Fibroblast of lung (primary cell): ENCODE results near the gene NDUFS5. TPM values are rescaled to one million over a fixed set of nuclear protein-coding genes. Genes with fewer than 3 reads are reported as not detected.

ENCODE experiments used
- DNase-seq, 2 donors: peaks; one replicate each; pipeline versions ENCODE4 v3.0.0 to v3.0.0-alpha.2; 2010; ENCODE audit warnings: low read depth in 2 of 2
- H2AFZ ChIP-seq: 2 replicates; pipeline ENCODE4 v1.5.1; 2012; ENCODE audit warnings: low read length, control low read depth, inconsistent platforms
- H3K27ac ChIP-seq: 2 replicates; pipeline ENCODE4 v1.5.1; 2011; ENCODE audit warnings: low read length, control low read depth; ENCODE audit not compliant: insufficient read depth
- H3K27me3 ChIP-seq: 2 replicates; pipeline ENCODE4 v1.5.1; 2011; ENCODE audit warnings: mild to moderate bottlenecking, low read length; ENCODE audit not compliant: control insufficient read depth, insufficient read depth
- H3K36me3 ChIP-seq: 2 replicates; pipeline ENCODE4 v1.5.1; 2011; ENCODE audit warnings: low read length; ENCODE audit not compliant: control insufficient read depth, insufficient read depth
- H3K4me1 ChIP-seq: 2 replicates; pipeline ENCODE4 v1.5.1; 2011; ENCODE audit warnings: low read length; ENCODE audit not compliant: control insufficient read depth, insufficient read depth; ENCODE audit errors: extremely low read depth
- H3K4me2 ChIP-seq: 2 replicates; pipeline ENCODE4 v1.5.1; 2011; ENCODE audit warnings: low read length, control low read depth; ENCODE audit not compliant: insufficient read depth; ENCODE audit errors: extremely low read depth
- H3K4me3 ChIP-seq, 4 experiments: fragments of 200-600 bp in 1 of 4; sonication (generic) in 1 of 4; replicated peaks in 1 of 4; 2 replicates each; pipeline ENCODE4 v1.5.1; 2011 to 2016; ENCODE audit warnings: low read length in 4 of 4, low read depth in 3 of 4, mild to moderate bottlenecking in 3 of 4, control low read depth in 2 of 4, inconsistent platforms in 1 of 4, mixed read lengths in 1 of 4; ENCODE audit not compliant: insufficient read depth in 1 of 4; ENCODE audit errors: control extremely low read depth in 1 of 4
- H3K79me2 ChIP-seq: 2 replicates; pipeline ENCODE4 v1.5.1; 2012; ENCODE audit warnings: mild to moderate bottlenecking, low read length, inconsistent platforms; ENCODE audit not compliant: control insufficient read depth, insufficient read depth
- H3K9ac ChIP-seq: 2 replicates; pipeline ENCODE4 v1.5.1; 2011; ENCODE audit warnings: mild to moderate bottlenecking, low read length, control low read depth; ENCODE audit not compliant: insufficient read depth
- H3K9me3 ChIP-seq: 2 replicates; pipeline ENCODE4 v1.5.1; 2012; ENCODE audit warnings: low read depth, low read length; ENCODE audit not compliant: control insufficient read depth, insufficient read depth
- H4K20me1 ChIP-seq: 2 replicates; pipeline ENCODE4 v1.5.1; 2011; ENCODE audit warnings: low read length; ENCODE audit not compliant: control insufficient read depth, insufficient read depth; ENCODE audit errors: extremely low read depth
- EZH2 ChIP-seq: IDR thresholded peaks from 2 replicates; pipeline ENCODE4 v1.5.1; 2012; ENCODE audit warnings: low read length, control low read depth, mild to moderate bottlenecking; ENCODE audit errors: missing control alignments
- polyA plus RNA-seq, 2 donors: library from polyadenylated mRNA; depleted of rRNA in 1 of 2; stranded (reverse) in 1 of 2; unstranded in 1 of 2; fragments of >200 nt; gene quantifications; 2 replicates each; pipeline ENCODE4 v1.2.1, GENCODE V29; 2011 to 2012; ENCODE audit warnings: missing spikeins in 1 of 2
- total RNA-seq: library from RNA; depleted of rRNA; stranded (reverse); fragments of >200 nt; gene quantifications from 2 replicates; pipeline ENCODE4 v1.2.1, GENCODE V29; 2014
- TF ChIP-seq, protein P1 (sequence below), 2 donors: IDR thresholded peaks in 1 of 2; conservative IDR thresholded peaks in 1 of 2; 1 replicate in 1 of 2; 2 replicates in 1 of 2; pipeline ENCODE4 v1.5.1; 2011 to 2012; ENCODE audit warnings: low read length in 2 of 2, control low read depth in 1 of 2, inconsistent platforms in 1 of 2, low read depth in 1 of 2, mild to moderate bottlenecking in 1 of 2

The NDUFS5 gene
- total and polyA plus RNA-seq, 2 donors (not counting 1 experiment from before 2014, with no cell fraction given) = 501 to 572 TPM

DNA sequence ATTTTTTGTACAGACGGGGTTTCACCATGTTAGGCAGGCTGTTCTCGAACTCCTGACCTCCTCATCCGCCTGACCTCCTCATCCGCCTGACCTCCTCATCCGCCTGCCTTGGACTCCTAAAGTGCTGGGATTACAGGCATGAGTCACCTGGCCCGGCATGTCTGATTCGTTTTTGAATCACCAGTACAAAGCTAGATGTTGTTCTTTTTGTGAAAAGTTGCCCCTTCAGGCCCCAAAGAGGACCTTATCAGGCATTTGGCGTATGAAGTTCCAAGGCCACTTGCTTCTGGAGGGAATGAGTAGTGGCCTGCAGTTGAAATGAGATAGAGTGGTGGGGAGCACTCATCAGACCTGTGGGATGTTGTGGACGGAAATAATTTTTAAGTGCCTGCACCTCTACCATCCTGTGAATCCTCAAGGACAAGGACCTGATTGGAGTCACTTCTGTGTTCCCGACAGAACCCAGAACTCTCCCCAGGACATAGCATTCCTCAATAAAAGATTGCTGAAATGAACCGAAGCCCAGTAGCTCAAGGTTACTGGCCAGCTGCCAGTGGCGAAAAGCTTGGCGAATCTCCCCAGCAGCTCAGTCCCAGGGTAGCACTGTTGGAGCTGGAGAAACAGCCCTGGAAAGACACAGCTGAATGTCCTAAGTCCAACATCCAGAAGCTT lies 50.1 kb downstream of the NDUFS5 start:
- Histone ChIP-seq H3K79me2 (no peaks in the 10 kb centered on the region), H4K20me1 (no peaks in the 10 kb centered on the region), H3K27ac (no peak overlapping the region), H3K4me3 (no peak overlapping the region), H3K9me3 (no peaks in the 10 kb centered on the region), H3K27me3 (no peaks in the 10 kb centered on the region), H3K36me3 (no peaks in the 10 kb centered on the region), H3K4me1 (peaks cover 2% of the 10 kb centered on the region), H3K9ac (no peak overlapping the region), H2AFZ (peak overlapping the region; percentile 5), H3K4me2 (no peak overlapping the region)
- TF ChIP-seq EZH2 = no peak
- TF ChIP-seq, protein P1, sequence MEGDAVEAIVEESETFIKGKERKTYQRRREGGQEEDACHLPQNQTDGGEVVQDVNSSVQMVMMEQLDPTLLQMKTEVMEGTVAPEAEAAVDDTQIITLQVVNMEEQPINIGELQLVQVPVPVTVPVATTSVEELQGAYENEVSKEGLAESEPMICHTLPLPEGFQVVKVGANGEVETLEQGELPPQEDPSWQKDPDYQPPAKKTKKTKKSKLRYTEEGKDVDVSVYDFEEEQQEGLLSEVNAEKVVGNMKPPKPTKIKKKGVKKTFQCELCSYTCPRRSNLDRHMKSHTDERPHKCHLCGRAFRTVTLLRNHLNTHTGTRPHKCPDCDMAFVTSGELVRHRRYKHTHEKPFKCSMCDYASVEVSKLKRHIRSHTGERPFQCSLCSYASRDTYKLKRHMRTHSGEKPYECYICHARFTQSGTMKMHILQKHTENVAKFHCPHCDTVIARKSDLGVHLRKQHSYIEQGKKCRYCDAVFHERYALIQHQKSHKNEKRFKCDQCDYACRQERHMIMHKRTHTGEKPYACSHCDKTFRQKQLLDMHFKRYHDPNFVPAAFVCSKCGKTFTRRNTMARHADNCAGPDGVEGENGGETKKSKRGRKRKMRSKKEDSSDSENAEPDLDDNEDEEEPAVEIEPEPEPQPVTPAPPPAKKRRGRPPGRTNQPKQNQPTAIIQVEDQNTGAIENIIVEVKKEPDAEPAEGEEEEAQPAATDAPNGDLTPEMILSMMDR (conservative IDR thresholded peaks at IDR 0.05 in 1 of 2, IDR thresholded peaks at IDR 0.05 in 1 of 2; ENCODE audit: low read depth in 1 of 2, low read length in 2 of 2) = no peak
- DNase-seq = peak; percentile 62 to 75

DNA sequence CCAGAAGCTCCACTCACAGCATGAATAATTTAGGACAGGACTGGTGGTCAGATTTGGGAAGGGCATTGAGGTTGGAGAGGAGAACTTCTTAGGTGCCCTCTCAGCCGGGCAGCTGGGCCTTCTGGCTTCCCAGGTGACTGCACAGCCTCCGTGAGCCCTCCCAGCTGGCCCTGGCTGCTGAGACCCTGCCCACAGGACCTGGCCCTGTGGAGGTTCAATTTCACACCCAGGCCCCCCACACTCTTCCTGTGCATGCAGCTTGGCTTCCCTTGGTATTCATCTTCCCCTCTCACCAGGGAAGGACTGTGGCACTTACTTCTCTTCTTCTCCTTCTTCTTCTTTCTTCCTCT lies 50.6 kb downstream of the NDUFS5 start:
- Histone ChIP-seq H4K20me1 (no peaks in the 10 kb centered on the region), H3K36me3 (no peaks in the 10 kb centered on the region), H3K27me3 (no peaks in the 10 kb centered on the region), H3K4me1 (peaks cover 2% of the 10 kb centered on the region), H3K9ac (no peak overlapping the region), H3K9me3 (no peaks in the 10 kb centered on the region), H3K4me2 (no peak overlapping the region), H2AFZ (no peak overlapping the region), H3K79me2 (no peaks in the 10 kb centered on the region), H3K4me3 (no peak overlapping the region), H3K27ac (no peak overlapping the region)
- DNase-seq = no peak
- TF ChIP-seq, protein P1 (conservative IDR thresholded peaks at IDR 0.05 in 1 of 2, IDR thresholded peaks at IDR 0.05 in 1 of 2; ENCODE audit: low read depth in 1 of 2, low read length in 2 of 2) = no peak
- no peak for TF ChIP-seq EZH2

DNA sequence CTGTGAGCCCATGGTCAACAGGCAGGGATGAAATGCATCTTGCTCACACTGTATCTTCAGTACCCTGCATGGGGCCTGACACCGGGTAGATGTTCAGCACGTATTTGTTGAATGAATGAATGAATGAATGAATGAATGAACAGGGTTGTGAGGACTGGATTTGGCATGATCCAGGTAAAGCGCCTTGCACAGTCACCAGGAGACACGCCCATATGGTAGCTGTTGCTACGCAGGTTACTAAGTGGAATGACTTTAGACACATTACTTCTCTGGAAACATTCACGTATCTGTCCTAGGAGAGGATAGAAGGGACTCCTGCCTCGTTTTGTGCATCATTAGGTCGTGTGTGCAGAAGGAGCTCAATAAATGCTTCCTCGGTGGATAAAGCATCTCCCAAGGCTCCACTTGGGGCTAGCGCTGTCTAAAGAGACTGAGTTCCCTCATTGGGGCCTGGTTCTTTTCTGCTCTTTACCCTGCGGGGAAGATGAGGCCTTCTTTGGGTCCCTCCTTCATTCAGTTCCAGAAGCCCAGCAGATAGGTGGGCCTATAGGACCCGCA lies 54.2 kb downstream of the NDUFS5 start:
- H4K20me1 ChIP-seq = no peaks in the 10 kb centered on the region
- DNase-seq = no peak
- H2AFZ ChIP-seq = peak overlapping the region; percentile 35
- H3K9ac ChIP-seq = no peak overlapping the region
- H3K4me2 ChIP-seq = peak overlapping the region; percentile 51
- H3K9me3 ChIP-seq = no peaks in the 10 kb centered on the region
- TF ChIP-seq EZH2 = no peak
- TF ChIP-seq, protein P1 (conservative IDR thresholded peaks at IDR 0.05 in 1 of 2, IDR thresholded peaks at IDR 0.05 in 1 of 2; ENCODE audit: low read depth in 1 of 2, low read length in 2 of 2) = no peak
- no peaks in the 10 kb centered on the region for H3K36me3 ChIP-seq
- no peak overlapping the region for H3K27ac ChIP-seq
- no peaks in the 10 kb centered on the region for H3K27me3 ChIP-seq
- peaks cover 2% of the 10 kb centered on the region for H3K4me1 ChIP-seq
- H3K79me2 ChIP-seq = no peaks in the 10 kb centered on the region
- peak overlapping the region in 2 of 4 experiments; percentile 10 to 61 for H3K4me3 ChIP-seq
